ENCODE data around the gene FHOD1.
A peak's percentile ranks its signal among the peaks of the same experiment; 100 is the strongest.

DNA sequence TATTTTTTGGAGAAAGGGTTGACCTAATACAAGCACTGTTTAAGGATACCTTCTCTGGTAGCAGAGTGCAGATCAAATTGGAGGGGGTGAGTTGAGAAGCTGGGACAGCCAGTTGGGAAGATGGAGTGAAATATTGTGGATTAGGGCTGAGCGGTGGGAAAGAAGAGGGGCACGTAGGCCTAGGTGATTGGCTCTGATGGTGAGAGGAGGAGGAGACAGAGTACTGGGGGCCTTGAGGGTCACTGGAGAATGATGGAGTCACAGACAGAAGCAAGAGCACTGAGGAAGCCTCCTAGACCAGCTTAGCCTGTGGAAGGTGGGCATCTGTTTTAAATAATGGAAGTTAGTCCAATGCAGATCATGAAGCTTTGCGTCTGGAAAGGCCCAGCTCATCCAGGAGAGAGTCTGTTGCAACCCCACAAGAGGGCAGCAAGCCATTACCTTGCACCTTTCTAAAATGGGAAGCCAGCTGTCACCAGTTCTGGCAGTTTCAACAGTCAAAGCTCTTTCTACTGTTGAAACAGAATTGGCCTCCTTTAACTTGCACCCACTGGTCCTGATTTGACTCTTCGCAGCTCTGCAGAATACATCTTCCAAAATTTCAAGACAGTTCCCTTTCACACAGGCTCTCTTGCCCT is 13.3 kb upstream of the FHOD1 start:
- TF ChIP-seq, protein P1, sequence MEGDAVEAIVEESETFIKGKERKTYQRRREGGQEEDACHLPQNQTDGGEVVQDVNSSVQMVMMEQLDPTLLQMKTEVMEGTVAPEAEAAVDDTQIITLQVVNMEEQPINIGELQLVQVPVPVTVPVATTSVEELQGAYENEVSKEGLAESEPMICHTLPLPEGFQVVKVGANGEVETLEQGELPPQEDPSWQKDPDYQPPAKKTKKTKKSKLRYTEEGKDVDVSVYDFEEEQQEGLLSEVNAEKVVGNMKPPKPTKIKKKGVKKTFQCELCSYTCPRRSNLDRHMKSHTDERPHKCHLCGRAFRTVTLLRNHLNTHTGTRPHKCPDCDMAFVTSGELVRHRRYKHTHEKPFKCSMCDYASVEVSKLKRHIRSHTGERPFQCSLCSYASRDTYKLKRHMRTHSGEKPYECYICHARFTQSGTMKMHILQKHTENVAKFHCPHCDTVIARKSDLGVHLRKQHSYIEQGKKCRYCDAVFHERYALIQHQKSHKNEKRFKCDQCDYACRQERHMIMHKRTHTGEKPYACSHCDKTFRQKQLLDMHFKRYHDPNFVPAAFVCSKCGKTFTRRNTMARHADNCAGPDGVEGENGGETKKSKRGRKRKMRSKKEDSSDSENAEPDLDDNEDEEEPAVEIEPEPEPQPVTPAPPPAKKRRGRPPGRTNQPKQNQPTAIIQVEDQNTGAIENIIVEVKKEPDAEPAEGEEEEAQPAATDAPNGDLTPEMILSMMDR (conservative IDR thresholded peaks at IDR 0.05; ENCODE audit: low read depth, low read length), result peak; percentile 79
- TF ChIP-seq RAD21 (IDR thresholded peaks at IDR 0.05; ENCODE audit: low read length) (peak; percentile 91), POLR2A (IDR thresholded peaks at IDR 0.05; ENCODE audit: low read depth, low read length) (no peak), FOS (IDR thresholded peaks at IDR 0.05; ENCODE audit: low read depth, low read length) (no peak), CHD1 (IDR thresholded peaks at IDR 0.05; ENCODE audit: low read depth, low read length) (no peak)
- TF ChIP-seq, protein P2, sequence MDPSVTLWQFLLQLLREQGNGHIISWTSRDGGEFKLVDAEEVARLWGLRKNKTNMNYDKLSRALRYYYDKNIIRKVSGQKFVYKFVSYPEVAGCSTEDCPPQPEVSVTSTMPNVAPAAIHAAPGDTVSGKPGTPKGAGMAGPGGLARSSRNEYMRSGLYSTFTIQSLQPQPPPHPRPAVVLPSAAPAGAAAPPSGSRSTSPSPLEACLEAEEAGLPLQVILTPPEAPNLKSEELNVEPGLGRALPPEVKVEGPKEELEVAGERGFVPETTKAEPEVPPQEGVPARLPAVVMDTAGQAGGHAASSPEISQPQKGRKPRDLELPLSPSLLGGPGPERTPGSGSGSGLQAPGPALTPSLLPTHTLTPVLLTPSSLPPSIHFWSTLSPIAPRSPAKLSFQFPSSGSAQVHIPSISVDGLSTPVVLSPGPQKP (IDR thresholded peaks at IDR 0.05; ENCODE audit: borderline replicate concordance, low read depth, low read length), result no peak
